ENCODE data around the gene BTBD9. TPM values are rescaled to one million over a fixed set of nuclear protein-coding genes. Genes with fewer than 3 reads are reported as not detected.

The BTBD9 gene
- total RNA-seq, 1 experiment from 2014 or later: 8.9 TPM

DNA sequence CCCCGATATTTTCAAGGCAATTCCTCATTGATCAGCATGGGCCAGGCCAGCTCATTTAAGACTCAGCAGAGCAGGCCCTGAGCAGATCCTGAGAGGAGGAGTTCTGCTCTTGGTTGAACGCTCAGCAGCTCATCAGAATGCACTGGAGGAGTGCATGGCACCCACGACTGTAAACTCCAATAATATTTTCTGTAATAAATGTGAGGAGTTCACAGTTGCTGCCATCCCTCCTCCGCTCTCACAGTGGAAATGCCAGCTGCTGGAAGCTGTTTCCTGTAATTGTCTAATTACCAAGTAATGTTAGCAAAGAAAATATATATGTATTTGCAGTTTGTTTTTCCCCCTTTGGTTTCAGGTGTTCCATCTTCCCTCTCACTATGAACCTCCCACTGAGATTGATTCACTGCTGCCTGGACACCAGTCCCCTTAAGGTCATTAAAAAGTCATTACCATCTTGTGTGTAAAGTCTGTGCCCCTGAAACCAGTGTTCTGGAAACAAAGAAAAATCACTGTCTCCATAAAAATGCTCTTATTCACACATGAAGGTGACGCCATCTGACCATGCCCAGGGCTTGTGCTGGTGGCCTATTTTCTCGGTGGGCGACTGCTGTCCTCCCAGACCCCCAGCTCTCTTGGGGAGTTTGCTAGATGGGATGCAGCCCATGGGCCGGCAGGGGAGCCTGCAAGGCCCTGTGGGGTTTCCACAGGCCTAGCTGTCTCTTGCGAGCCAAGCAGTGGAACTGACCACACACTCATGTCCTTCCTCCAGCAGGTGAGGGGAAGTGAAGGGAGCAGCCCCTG is 446.0 kb downstream of the BTBD9 start:
- Histone ChIP-seq H3K27me3 (ENCODE audit: insufficient read depth, low read length) (no peaks in the 10 kb centered on the region), H3K79me2 (ENCODE audit: insufficient read depth, low read length) (no peaks in the 10 kb centered on the region), H2AK5ac (ENCODE audit: insufficient read length, low read length) (no peak overlapping the region), H3K4me2 (ENCODE audit: insufficient read depth, insufficient read length, low read length) (no peak overlapping the region), H2BK20ac (ENCODE audit: low read depth, low read length, poor library complexity, severe bottlenecking) (no peak overlapping the region), H4K91ac (ENCODE audit: insufficient read length, low read depth, low read length) (no peak overlapping the region), H2AFZ (ENCODE audit: low read length) (no peak overlapping the region), H3K56ac (ENCODE audit: insufficient read length, low read depth, low read length) (no peak overlapping the region), H2BK15ac (ENCODE audit: low read depth, low read length) (no peak overlapping the region), H2BK12ac (ENCODE audit: insufficient read length, low read depth, low read length) (no peak overlapping the region), H3K9me3 (ENCODE audit: control insufficient read depth, low read depth, low read length) (no peaks in the 10 kb centered on the region), H3K27ac (ENCODE audit: insufficient read length, low read depth, low read length) (no peak overlapping the region), H3K18ac (ENCODE audit: insufficient read length, low read depth, low read length) (no peak overlapping the region), H3K4ac (ENCODE audit: low read depth, low read length) (no peak overlapping the region), H3K79me1 (ENCODE audit: insufficient read depth, low read depth, low read length, poor library complexity, severe bottlenecking) (no peaks in the 10 kb centered on the region), H4K8ac (replicated peaks; ENCODE audit: insufficient read length, low read depth, low read length) (no peak overlapping the region), H2BK5ac (ENCODE audit: insufficient read length, low read length) (no peak overlapping the region), H4K20me1 (ENCODE audit: control insufficient read depth, insufficient read depth, insufficient read length) (no peaks in the 10 kb centered on the region), H3T11ph (ENCODE audit: low read length) (no peak overlapping the region), H3K4me1 (ENCODE audit: insufficient read depth, low read length) (peaks cover 8% of the 10 kb centered on the region; the same call in 1 of the 2 replicates), H3K14ac (ENCODE audit: insufficient read depth, low read length) (no peak overlapping the region), H3K9ac (ENCODE audit: extremely low read depth, insufficient read length, low read length) (no peak overlapping the region), H2BK120ac (ENCODE audit: low read depth, low read length, poor library complexity, severe bottlenecking) (no peak overlapping the region), H3K23me2 (ENCODE audit: insufficient read length, low read depth, low read length, poor library complexity, severe bottlenecking) (no peaks in the 10 kb centered on the region), H3K23ac (ENCODE audit: insufficient read length, low read depth, low read length) (no peak overlapping the region), H4K5ac (ENCODE audit: insufficient read length, low read depth, low read length) (no peak overlapping the region)
- Mint-ChIP-seq H3K36me3 (ENCODE audit: insufficient read depth in 1 of 3, low read depth in 3 of 3) (no peaks in the 10 kb centered on the region), H3K4me1 (peaks cover 36 to 44% of the 10 kb centered on the region in 2 experiments), H3K27me3 (ENCODE audit: low read depth) (no peaks in the 10 kb centered on the region), H3K27ac (peak overlapping the region in 2 of 3 experiments; percentile 41 to 87; a peak in 3 of 7 replicates), H3K9me3 (no peaks in the 10 kb centered on the region), H3K4me3 (no peak overlapping the region)
- no peak for DNase-seq
- TF ChIP-seq, protein P1, sequence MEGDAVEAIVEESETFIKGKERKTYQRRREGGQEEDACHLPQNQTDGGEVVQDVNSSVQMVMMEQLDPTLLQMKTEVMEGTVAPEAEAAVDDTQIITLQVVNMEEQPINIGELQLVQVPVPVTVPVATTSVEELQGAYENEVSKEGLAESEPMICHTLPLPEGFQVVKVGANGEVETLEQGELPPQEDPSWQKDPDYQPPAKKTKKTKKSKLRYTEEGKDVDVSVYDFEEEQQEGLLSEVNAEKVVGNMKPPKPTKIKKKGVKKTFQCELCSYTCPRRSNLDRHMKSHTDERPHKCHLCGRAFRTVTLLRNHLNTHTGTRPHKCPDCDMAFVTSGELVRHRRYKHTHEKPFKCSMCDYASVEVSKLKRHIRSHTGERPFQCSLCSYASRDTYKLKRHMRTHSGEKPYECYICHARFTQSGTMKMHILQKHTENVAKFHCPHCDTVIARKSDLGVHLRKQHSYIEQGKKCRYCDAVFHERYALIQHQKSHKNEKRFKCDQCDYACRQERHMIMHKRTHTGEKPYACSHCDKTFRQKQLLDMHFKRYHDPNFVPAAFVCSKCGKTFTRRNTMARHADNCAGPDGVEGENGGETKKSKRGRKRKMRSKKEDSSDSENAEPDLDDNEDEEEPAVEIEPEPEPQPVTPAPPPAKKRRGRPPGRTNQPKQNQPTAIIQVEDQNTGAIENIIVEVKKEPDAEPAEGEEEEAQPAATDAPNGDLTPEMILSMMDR (conservative IDR thresholded peaks at IDR 0.05): no peak
- no CpG with 5 or more reads among the region's 9 CpGs for WGBS (ENCODE audit: extremely low coverage, insufficient read length, low lambda C conversion rate)

Measured in H9 (cell line).